SIG-M5 treated with dmso at 0.1 percent for 504 hours (cell line): ENCODE results near the gene KDM6A.
"Not testable (repeated sequence)": the region's sequence is repeated elsewhere in the genome, so short reads cannot be mapped to it uniquely, and the experiment has no call there.

Experiments
- DNase-seq: peaks from one replicate; lab custom pipeline; 2025; ENCODE audit not compliant: unreplicated experiment; lab: John Stamatoyannopoulos, UW

Gene KDM6A

GRCh38 chrX:45003085-45003484 lies 130.1 kb downstream of the KDM6A start:
- DNase-seq = no peak

DNA sequence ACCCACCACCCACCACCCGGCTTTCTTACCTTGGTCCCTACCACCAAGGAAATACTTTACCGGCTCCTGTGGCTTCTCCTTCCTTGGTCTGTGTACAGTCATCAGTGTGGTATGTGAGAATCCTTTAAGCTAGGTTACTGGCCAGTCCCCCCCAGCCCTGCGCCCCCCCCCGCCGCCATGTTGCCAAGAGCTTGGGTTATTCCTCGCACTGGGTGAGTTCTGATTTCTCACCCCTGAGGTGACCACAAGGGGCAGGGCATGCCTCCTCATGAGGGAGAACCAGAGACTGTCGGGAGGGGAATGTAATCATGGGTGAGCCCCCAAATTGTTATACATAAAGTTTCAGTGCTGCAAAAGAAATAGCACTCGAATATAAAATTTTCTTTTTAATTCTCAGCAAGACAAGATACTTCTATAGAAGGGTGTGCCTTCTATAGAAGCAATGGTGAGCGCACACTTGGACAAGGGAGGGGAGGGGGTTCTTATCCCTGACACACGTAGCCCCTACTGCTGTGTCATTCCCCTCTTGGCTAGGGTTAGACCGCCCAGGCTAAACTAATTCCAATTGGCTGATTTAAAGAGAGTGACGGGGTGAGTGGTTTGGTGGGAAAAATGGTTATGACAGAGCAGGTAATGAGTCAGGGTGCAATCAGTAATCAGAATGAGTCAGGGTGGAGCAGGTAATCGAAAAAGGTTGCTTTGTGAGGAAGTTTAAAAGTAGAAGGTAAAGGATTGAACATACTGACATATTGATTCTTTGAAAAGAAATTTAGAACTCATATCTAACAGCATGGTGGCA lies 133.2 kb downstream of the KDM6A start:
- DNase-seq = no peak

- peak; percentile 61 for DNase-seq
These were observed 134.6 kb downstream of the KDM6A start for GRCh38 chrX:45007598-45007997.

DNA sequence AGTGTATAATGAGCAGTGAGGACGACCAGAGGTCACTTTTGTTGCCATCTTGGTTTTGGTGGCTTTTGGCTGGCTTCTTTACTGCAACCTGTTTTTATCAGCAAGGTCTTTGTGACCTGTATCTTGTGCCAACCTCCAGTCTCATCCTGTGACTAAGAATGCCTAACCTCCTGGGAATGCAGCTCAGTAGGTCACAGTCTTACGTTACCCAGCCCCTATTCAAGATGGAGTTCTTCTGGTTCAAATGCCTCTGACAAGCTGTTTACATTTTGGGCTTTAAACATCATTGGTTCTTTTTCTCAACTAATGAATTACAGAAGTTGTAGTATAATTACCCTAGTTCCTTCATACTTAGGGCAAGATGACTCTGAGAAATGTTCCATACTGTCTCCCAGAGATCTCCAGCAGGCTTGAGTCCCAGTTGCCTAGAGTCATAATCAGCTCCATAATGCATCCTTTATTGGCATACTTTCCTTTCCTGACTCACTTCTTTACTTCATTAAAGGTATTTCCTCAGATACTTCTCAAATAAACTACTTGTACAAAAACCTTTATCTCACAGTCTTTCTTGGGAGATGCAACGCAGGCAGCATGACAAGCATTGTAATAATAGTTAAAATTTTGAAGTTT lies 136.5 kb downstream of the KDM6A start:
- DNase-seq = no peak

DNA sequence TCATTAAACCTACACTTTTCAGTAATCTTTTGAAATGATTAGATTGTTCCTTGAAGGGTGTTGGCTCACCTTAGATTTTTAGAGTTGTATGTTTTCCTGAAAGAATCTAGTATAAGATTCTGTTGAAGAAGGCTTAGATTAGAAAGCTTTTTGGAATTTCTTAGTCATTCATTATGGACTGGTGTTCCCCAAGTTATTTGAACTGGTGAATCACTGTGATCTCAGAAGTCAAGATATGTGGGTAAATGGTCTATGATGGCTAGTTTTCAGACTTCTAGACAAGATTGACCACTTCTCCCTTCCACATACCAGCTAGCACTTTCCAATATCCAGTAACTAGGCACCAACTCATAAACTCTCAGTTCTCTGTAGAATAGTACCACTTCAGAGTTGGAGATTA lies 138.1 kb downstream of the KDM6A start:
- DNase-seq = no peak

- no peak for DNase-seq
These were observed 138.6 kb downstream of the KDM6A start for GRCh38 chrX:45011597-45011996.

DNA sequence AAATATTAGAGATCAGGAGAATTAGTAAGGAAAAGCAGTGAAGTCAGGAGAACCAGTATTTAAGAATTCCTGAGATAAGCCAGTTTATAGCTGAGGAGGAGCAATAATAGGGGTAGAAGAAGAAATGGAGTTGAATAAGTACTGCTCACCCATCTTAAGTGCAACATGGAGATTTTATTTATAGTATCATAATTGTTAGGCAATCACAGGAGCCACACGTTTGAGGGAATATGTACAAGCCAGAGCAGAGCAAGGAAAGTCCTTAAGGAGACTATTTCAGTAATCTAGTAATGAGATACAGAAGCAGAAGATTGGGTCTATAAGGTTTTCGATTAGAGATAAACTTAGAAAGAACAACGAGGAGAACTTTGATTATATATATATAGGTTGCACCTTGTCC lies 145.0 kb downstream of the KDM6A start:
- DNase-seq = no peak

GRCh38 chrX:45022150-45022549 lies 149.2 kb downstream of the KDM6A start:
- DNase-seq = no peak

- no peak for DNase-seq
These were observed 151.5 kb downstream of the KDM6A start for GRCh38 chrX:45024501-45024900.

GRCh38 chrX:45026036-45026435 lies 153.0 kb downstream of the KDM6A start:
- no peak for DNase-seq

GRCh38 chrX:45031830-45032378 lies 158.9 kb downstream of the KDM6A start:
- DNase-seq = no peak

- DNase-seq = no peak
These were observed 162.1 kb downstream of the KDM6A start for GRCh38 chrX:45035071-45035470.

DNA sequence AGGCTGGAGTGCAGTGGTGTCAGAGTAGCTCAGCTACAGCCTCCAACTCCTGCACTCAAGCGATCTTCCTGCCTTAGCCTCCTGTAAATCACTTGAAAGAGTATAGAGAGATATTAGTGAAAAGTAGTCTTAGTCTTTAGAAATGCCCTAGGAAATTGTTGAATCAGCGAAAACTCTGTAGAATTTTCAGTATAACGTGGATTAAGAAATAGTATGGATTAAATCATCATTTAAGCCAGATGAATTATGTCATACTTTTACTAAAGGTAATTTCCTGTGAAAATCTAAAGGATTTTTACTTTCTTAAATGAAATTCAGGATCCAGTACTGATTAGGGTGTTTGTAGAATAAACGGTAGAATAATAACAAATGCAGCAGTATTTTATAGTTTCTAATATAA lies 163.2 kb downstream of the KDM6A start:
- no peak for DNase-seq

DNA sequence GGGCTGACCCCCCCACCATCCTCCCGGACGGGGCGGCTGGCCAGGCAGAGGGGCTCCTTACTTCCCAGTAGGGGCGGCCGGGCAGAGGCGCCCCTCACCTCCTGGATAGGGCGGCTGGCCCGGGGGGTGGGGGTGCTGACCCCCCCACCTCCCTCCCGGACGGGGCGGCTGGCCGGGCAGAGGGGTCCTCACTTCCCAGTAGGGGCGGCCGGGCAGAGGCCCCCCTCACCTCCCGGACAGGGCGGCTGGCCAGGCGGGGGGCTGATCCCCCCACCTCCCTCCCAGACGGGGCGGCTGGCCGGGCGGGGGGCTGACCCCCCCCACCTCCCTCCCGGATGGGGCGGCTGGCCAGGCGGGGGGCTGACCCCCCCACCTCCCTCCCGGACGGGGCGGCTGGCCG lies 167.1 kb downstream of the KDM6A start:
- DNase-seq = not testable (repeated sequence)

DNA sequence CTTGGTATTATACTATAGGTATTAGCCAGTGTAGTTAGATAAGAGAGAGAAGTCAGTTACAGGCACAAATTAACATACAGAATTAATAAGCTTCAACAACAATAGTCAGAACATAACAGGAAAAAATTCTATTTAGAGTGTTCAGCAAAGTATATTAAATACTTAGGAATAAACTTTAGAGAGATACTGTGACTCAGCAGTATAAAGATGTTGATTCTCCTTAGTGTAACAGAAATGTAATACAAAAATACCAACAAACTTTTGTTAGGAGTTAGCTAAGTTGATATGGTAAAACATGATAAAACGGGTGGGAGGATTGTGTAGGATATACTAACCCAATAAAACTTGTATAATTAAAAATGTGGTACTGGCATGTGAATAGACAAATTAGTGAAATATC lies 173.4 kb downstream of the KDM6A start:
- DNase-seq = no peak

GRCh38 chrX:45050558-45050957 lies 177.6 kb downstream of the KDM6A start:
- DNase-seq = no peak

- no peak for DNase-seq
These were observed 183.6 kb downstream of the KDM6A start for GRCh38 chrX:45056428-45057145.

- DNase-seq = not testable (repeated sequence)
These were observed 186.9 kb downstream of the KDM6A start for GRCh38 chrX:45059906-45060305.

DNA sequence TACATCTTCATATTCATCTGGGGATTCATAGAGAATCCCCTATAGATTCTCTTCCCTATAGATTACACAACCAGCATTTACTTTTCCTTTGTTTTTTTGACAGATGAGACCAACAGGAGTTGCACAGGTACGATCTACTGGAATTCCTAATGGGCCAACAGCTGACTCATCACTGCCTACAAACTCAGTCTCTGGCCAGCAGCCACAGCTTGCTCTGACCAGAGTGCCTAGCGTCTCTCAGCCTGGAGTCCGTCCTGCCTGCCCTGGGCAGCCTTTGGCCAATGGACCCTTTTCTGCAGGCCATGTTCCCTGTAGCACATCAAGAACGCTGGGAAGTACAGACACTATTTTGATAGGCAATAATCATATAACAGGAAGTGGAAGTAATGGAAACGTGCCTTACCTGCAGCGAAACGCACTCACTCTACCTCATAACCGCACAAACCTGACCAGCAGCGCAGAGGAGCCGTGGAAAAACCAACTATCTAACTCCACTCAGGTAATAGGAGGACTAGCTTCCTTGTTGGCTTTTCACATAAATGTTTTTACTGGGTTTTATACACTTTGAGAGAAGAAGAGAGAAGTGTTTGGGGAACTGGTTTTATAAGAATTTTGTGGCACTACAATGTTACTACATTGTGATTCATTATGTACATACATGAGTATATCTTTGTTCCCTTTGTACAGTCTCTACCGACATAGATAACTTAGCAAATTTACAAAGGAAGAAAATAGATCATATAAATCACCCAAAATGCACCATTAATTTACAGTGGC lies 190.5 kb downstream of the KDM6A start:
- DNase-seq = no peak

GRCh38 chrX:45068569-45068968 lies 195.6 kb downstream of the KDM6A start:
- no peak for DNase-seq
